ENCODE measurements around the gene ZNF436.
"Not testable (repeated sequence)": the region's sequence is repeated elsewhere in the genome, so short reads cannot be mapped to it uniquely, and the experiment has no call there.

ZNF436 gene

DNA sequence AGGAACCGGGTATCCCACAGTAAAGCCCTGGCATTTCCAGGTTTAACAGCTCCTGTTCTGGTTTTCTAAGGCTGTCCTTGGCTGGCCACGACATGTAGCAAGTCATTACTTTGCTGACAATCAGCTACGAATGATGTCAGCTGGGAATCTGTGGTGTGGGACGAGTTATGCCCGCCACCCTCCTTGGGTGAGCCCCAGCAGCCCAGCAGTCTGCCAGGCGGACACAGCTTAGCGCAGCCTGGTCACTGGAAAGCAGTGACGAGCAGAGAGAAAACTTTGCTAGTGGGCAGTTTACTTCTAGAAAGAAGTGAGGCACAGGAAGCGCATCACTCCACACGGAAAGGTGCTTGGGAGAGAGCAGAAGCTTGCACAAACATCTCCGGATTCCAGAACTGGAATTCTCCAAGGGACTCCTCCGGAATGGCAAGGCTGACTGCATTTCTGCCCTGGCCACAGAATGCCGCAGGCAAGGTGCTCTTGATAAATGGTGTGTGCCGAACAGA, 15.5 kb upstream of the ZNF436 start:
- TF ChIP-seq, protein P1, sequence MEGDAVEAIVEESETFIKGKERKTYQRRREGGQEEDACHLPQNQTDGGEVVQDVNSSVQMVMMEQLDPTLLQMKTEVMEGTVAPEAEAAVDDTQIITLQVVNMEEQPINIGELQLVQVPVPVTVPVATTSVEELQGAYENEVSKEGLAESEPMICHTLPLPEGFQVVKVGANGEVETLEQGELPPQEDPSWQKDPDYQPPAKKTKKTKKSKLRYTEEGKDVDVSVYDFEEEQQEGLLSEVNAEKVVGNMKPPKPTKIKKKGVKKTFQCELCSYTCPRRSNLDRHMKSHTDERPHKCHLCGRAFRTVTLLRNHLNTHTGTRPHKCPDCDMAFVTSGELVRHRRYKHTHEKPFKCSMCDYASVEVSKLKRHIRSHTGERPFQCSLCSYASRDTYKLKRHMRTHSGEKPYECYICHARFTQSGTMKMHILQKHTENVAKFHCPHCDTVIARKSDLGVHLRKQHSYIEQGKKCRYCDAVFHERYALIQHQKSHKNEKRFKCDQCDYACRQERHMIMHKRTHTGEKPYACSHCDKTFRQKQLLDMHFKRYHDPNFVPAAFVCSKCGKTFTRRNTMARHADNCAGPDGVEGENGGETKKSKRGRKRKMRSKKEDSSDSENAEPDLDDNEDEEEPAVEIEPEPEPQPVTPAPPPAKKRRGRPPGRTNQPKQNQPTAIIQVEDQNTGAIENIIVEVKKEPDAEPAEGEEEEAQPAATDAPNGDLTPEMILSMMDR (IDR thresholded peaks at IDR 0.05; ENCODE audit: extremely low read depth, insufficient read depth, missing control alignments) = no peak
- in situ Hi-C loops (cut with MboI; ENCODE audit: low pct_unique_long_range_greater_than_20kb, low sequenced_read_pairs, unreplicated experiment) = no loop called here
- DNase-seq (ENCODE audit: low spot score) = no peak

DNA sequence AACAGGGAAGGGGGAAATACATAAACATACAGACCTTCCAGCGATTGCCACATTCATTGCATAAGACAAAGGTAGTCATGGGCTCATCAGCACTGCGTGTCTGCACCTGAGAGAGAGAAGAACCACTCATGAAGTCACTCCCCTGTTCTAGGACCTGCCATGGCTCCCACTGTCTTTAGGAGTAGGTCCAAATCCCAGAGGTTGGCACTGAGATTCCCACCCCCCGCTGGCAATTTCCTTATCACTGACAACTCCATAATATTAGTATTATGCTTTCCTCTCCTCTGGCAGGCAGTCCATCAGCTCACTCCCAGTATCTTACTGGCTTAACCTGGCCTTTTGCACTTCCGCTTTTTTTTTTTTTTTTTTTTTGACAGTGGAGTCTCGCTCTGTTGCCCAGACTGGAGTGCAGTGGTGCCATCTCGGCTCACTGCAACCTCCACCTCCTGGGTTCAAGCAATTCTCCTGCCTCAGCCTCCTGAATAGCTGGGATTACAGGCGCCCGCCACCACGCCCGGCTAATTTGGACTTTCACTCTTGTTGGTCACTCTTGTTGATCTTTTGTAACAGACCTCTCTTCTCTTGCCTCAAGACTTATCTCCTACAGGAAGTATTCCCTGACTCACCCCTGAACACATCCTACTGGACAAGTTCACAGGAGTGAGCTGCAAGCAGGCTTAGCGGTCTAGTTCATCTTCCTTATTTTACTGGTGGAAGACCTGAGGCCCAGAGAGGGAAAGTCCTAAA, 14.8 kb upstream of the ZNF436 start:
- TF ChIP-seq, protein P1 (IDR thresholded peaks at IDR 0.05; ENCODE audit: extremely low read depth, insufficient read depth, missing control alignments) = no peak
- DNase-seq (ENCODE audit: low spot score) = no peak

DNA sequence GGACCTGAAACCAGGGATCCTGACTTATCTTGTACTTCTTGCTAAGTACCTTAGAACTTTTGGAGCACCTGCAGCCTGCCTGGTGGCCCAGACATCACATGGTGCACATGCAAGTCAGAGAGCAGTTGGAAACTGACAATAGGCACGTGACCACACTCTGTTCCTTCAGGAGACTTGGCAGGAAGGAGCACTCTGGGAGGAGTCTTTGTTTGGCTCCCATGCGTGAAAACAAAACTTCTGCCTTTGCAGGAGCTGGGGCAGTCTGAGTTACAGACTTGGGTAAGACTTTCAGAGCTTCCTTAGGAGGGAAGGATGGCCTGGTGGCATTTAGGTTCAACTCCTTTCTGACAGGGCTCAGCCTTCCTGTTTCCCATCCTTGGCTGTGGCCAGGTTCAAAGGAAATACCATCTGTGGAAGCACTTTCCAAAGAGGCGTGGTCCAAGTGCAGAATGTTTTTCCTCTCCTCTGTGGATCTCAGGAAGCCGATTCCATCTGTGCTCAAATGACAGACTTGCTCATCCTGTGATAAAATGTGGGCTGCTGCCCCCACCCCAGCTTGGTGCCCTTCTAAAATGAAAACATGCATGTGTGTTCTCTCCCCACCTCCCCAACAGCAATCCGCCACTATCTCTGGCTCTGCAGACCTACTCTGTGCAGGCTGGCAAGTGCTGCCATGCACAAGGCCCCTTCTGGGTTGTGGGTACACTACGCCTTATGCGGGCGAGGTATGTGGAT, 14.1 kb upstream of the ZNF436 start:
- TF ChIP-seq, protein P1 (IDR thresholded peaks at IDR 0.05; ENCODE audit: extremely low read depth, insufficient read depth, missing control alignments) = no peak
- no peak for DNase-seq (ENCODE audit: low spot score)
- in situ Hi-C loops (cut with MboI; ENCODE audit: low pct_unique_long_range_greater_than_20kb, low sequenced_read_pairs, unreplicated experiment) = no loop called here

More for the DNA sequence above, 14.8 kb upstream of the ZNF436 start:
- in situ Hi-C loops (cut with MboI; ENCODE audit: low pct_unique_long_range_greater_than_20kb, low sequenced_read_pairs, unreplicated experiment) = no loop called here

DNA sequence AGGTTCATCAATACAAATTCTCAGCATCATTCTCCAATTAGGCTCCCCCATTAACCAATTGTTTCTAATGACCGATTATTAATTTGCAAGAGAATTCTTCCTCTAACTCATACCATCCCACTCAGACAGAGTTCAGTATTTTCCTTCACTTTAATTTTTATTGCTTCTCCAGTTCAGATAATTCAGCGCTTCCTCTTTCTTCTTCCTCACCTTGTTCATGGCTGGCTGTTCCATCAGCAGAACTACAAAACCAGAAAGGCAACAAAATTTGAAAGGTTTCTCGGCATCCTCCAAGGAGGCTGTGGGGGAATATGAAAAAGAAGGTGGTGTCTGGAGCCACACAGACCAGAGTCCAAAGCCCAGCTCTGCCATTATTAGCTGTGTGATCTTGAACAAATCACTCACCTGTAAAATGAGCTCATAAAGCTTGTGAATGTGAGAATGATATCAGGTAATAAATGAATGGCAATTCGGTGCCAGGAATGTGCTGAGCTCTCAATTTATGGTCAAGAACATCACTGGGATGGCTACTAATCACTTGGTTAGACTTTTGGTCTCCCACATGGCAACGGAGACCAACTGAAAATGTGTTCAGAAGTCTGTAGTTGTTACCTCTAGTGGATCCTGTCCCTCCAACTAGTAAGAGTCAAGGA, 11.7 kb upstream of the ZNF436 start:
- DNase-seq (ENCODE audit: low spot score) = no peak
- TF ChIP-seq, protein P1 (IDR thresholded peaks at IDR 0.05; ENCODE audit: extremely low read depth, insufficient read depth, missing control alignments) = no peak
- in situ Hi-C loops (cut with MboI; ENCODE audit: low pct_unique_long_range_greater_than_20kb, low sequenced_read_pairs, unreplicated experiment) = no loop called here

DNA sequence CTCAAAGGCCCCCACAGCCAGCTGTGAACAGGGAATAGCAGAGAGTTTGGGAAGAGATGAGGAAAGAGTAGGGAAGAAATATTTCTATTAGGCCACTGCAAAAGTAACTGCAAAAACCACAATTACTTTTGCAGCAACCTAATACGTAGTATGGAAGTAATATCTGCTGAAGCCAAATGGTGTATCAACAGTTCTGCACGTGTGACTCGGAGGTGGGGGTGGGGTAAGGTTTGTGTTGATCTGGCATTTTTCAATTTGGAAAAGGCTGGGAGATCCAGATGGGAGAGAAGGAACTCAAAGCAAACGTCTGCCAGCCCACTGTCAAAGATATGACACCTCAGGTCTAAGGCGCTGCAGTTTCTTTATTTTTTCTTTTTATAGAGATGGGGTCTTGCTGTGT, 11.1 kb upstream of the ZNF436 start:
- TF ChIP-seq, protein P1 (IDR thresholded peaks at IDR 0.05; ENCODE audit: extremely low read depth, insufficient read depth, missing control alignments) = no peak
- DNase-seq (ENCODE audit: low spot score) = no peak
- in situ Hi-C loops (cut with MboI; ENCODE audit: low pct_unique_long_range_greater_than_20kb, low sequenced_read_pairs, unreplicated experiment) = no loop called here

DNA sequence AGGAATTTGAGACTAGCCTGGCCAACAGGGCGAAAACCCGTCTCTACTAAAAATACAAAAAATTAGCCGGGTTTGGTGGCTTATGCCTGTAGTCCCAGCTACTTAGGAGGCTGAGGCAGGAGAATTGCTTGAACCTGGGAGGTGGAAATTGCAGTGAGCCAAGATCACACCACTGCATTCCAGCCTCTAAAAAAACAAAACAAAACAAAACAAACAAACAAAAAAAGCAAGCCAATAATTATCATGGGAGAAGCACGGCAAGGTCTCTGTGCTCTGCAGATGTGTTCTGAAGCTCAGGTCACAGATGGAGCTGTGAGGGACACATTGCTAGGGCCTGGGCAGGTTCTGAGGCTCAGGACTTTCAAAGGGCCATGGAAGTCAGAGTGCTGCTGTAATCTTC, 10.6 kb upstream of the ZNF436 start:
- in situ Hi-C loops (cut with MboI; ENCODE audit: low pct_unique_long_range_greater_than_20kb, low sequenced_read_pairs, unreplicated experiment) = not testable (repeated sequence)

More for the DNA sequence above, 10.6 kb upstream of the ZNF436 start:
- not testable (repeated sequence) for DNase-seq (ENCODE audit: low spot score)

Measured in GM13977 (cell line).